Measurements from ENCODE around the gene ARAP2. TPM values are rescaled to one million over a fixed set of nuclear protein-coding genes. Genes with fewer than 3 reads are reported as not detected.

The ARAP2 gene
- total RNA-seq, 5 donors from 2014 or later (not counting 1 experiment from before 2014, with no cell fraction given) = 41.2 to 94.3 (median 61.0) TPM

GRCh38 chr4:36206012-36206411 is 38.3 kb downstream of the ARAP2 start:
- ATAC-seq (replicated peaks in 1 of 4) (no peak), DNase-seq (no peak)
- Mint-ChIP-seq H3K27ac (peak overlapping the region; percentile 6), H3K36me3 (peaks cover 53% of the 10 kb centered on the region), H3K4me3 (no peak overlapping the region), H3K9me3 (no peaks in the 10 kb centered on the region), H3K27me3 (no peaks in the 10 kb centered on the region), H3K4me1 (peaks cover 52 to 56% (median 55%) of the 10 kb centered on the region in 3 donors)
- ChIA-PET POLR2A (interaction anchor here (0.6 to 1.0 kb wide), 3 partner anchors 10 to 114 kb away, joined by 3 read pairs; no protein-coding TSS in a partner anchor), CTCF (no interaction called here)
- Histone ChIP-seq H3K9me3 (no peaks in the 10 kb centered on the region), H3K36me3 (ENCODE audit: control insufficient read depth in 2 of 2, extremely low read depth in 1 of 2, insufficient read depth in 1 of 2, low read length in 1 of 2) (peaks cover 0 to 19% of the 10 kb centered on the region in 2 donors), H3K27ac (ENCODE audit: low read length) (no peak overlapping the region), H3K4me3 (ENCODE audit: control insufficient read depth in 1 of 2, extremely low read depth in 1 of 2, low read length in 1 of 2) (no peak overlapping the region), H3K27me3 (replicated peaks in 1 of 2; ENCODE audit: control insufficient read depth in 2 of 2, extremely low read depth in 1 of 2, insufficient read depth in 2 of 2, low read length in 1 of 2) (no peaks in the 10 kb centered on the region), H3K4me1 (ENCODE audit: control insufficient read depth in 1 of 2, extremely low read depth in 1 of 2, insufficient read depth in 2 of 2, low read length in 2 of 2) (peaks cover 10 to 21% of the 10 kb centered on the region in 2 experiments)
- 100% methylated on average over 2 of the region's 3 CpGs for WGBS (ENCODE audit: insufficient coverage)

- no peaks in the 10 kb centered on the region for H3K9me3 Mint-ChIP-seq
- Histone ChIP-seq H3K4me3 (ENCODE audit: control insufficient read depth in 1 of 2, extremely low read depth in 1 of 2, low read length in 1 of 2) (no peak overlapping the region), H3K9me3 (no peaks in the 10 kb centered on the region), H3K27me3 (replicated peaks in 1 of 2; ENCODE audit: control insufficient read depth in 2 of 2, extremely low read depth in 1 of 2, insufficient read depth in 2 of 2, low read length in 1 of 2) (no peaks in the 10 kb centered on the region), H3K27ac (ENCODE audit: low read length) (no peak overlapping the region), H3K4me1 (ENCODE audit: control insufficient read depth in 1 of 2, extremely low read depth in 1 of 2, insufficient read depth in 2 of 2, low read length in 2 of 2) (peaks cover 5 to 13% of the 10 kb centered on the region in 2 experiments), H3K36me3 (ENCODE audit: control insufficient read depth in 2 of 2, extremely low read depth in 1 of 2, insufficient read depth in 1 of 2, low read length in 1 of 2) (peaks cover 4 to 19% of the 10 kb centered on the region in 2 donors)
- CTCF ChIA-PET = interaction anchor here in 1 of 2 donors (0.8 to 1.1 kb wide), 2 partner anchors 44 to 202 kb away, joined by 4 read pairs; no protein-coding TSS in a partner anchor
- no peak for ATAC-seq (replicated peaks in 1 of 4)
- peaks cover 18% of the 10 kb centered on the region for H3K36me3 Mint-ChIP-seq
- DNase-seq = no peak
- H3K4me1 Mint-ChIP-seq = peaks cover 28 to 37% (median 32%) of the 10 kb centered on the region in 3 donors
- H3K27me3 Mint-ChIP-seq = no peaks in the 10 kb centered on the region
- H3K27ac Mint-ChIP-seq = no peak overlapping the region
- 100% methylated on average over 2 of the region's 4 CpGs for WGBS (ENCODE audit: insufficient coverage)
- POLR2A ChIA-PET = interaction anchor here (0.6 to 1.1 kb wide), 2 partner anchors 15 to 182 kb away, joined by 3 read pairs; no protein-coding TSS in a partner anchor
- no peak overlapping the region for H3K4me3 Mint-ChIP-seq
Observed at GRCh38 chr4:36198861-36199260, 45.5 kb downstream of the ARAP2 start.

- CTCF ChIA-PET = interaction anchor here in 1 of 2 donors (0.8 to 1.1 kb wide), 2 partner anchors 45 to 202 kb away, joined by 4 read pairs; no protein-coding TSS in a partner anchor
- no peak overlapping the region for H3K4me3 Mint-ChIP-seq
- H3K9me3 Mint-ChIP-seq = no peaks in the 10 kb centered on the region
- H3K4me3 ChIP-seq (ENCODE audit: control insufficient read depth in 1 of 2, extremely low read depth in 1 of 2, low read length in 1 of 2) = no peak overlapping the region
- POLR2A ChIA-PET = interaction anchor here in 1 of 2 donors (0.6 to 1.1 kb wide), 2 partner anchors 16 to 201 kb away, joined by 3 read pairs; no protein-coding TSS in a partner anchor
- ATAC-seq (replicated peaks in 1 of 4) (peak in 1 of 4 experiments; percentile 24), DNase-seq (no peak)
- H3K27me3 ChIP-seq (replicated peaks in 1 of 2; ENCODE audit: control insufficient read depth in 2 of 2, extremely low read depth in 1 of 2, insufficient read depth in 2 of 2, low read length in 1 of 2) = no peaks in the 10 kb centered on the region
- H3K36me3 ChIP-seq (ENCODE audit: control insufficient read depth in 2 of 2, extremely low read depth in 1 of 2, insufficient read depth in 1 of 2, low read length in 1 of 2) = peaks cover 4 to 19% of the 10 kb centered on the region in 2 donors
- no peaks in the 10 kb centered on the region for H3K27me3 Mint-ChIP-seq
- no peak overlapping the region for H3K27ac Mint-ChIP-seq
- peaks cover 12% of the 10 kb centered on the region for H3K36me3 Mint-ChIP-seq
- peaks cover 5 to 13% of the 10 kb centered on the region in 2 experiments for H3K4me1 ChIP-seq (ENCODE audit: control insufficient read depth in 1 of 2, extremely low read depth in 1 of 2, insufficient read depth in 2 of 2, low read length in 2 of 2)
- H3K9me3 ChIP-seq = no peaks in the 10 kb centered on the region
- H3K27ac ChIP-seq (ENCODE audit: low read length) = no peak overlapping the region
- WGBS (ENCODE audit: insufficient coverage) = 99% methylated on average over 10 of the region's 10 CpGs
- peaks cover 25 to 31% (median 29%) of the 10 kb centered on the region in 3 donors for H3K4me1 Mint-ChIP-seq
Observed at GRCh38 chr4:36198068-36198808, 46.1 kb downstream of the ARAP2 start.

- 96% methylated on average over 5 of the region's 5 CpGs for WGBS (ENCODE audit: insufficient coverage)
- peak in 1 of 4 experiments; percentile 18 for ATAC-seq (replicated peaks in 1 of 4)
Observed at GRCh38 chr4:36197501-36197900, 46.8 kb downstream of the ARAP2 start.

GRCh38 chr4:36196145-36196913 is 48.0 kb downstream of the ARAP2 start:
- H3K36me3 ChIP-seq (ENCODE audit: control insufficient read depth in 2 of 2, extremely low read depth in 1 of 2, insufficient read depth in 1 of 2, low read length in 1 of 2) = peaks cover 4 to 19% of the 10 kb centered on the region in 2 donors
- no peak overlapping the region for H3K27ac ChIP-seq (ENCODE audit: low read length)
- H3K27me3 ChIP-seq (replicated peaks in 1 of 2; ENCODE audit: control insufficient read depth in 2 of 2, extremely low read depth in 1 of 2, insufficient read depth in 2 of 2, low read length in 1 of 2) = no peaks in the 10 kb centered on the region
- ChIA-PET POLR2A (no interaction called here), CTCF (interaction anchor here (0.5 to 0.7 kb wide), 2 partner anchors 32 to 47 kb away, joined by 3 to 5 read pairs; no protein-coding TSS in a partner anchor)
- no peak for ATAC-seq (replicated peaks in 1 of 4)
- no peak overlapping the region for H3K4me3 ChIP-seq (ENCODE audit: control insufficient read depth in 1 of 2, extremely low read depth in 1 of 2, low read length in 1 of 2)
- Mint-ChIP-seq H3K36me3 (peaks cover 16% of the 10 kb centered on the region), H3K9me3 (no peaks in the 10 kb centered on the region), H3K4me1 (peaks cover 30 to 35% (median 34%) of the 10 kb centered on the region in 3 donors), H3K27ac (peak overlapping the region in 1 of 2 donors; percentile 56), H3K27me3 (no peaks in the 10 kb centered on the region), H3K4me3 (no peak overlapping the region)
- peaks cover 10 to 21% of the 10 kb centered on the region in 2 experiments for H3K4me1 ChIP-seq (ENCODE audit: control insufficient read depth in 1 of 2, extremely low read depth in 1 of 2, insufficient read depth in 2 of 2, low read length in 2 of 2)
- 39% methylated on average over 4 of the region's 7 CpGs for WGBS (ENCODE audit: insufficient coverage)
- DNase-seq = no peak
- no peaks in the 10 kb centered on the region for H3K9me3 ChIP-seq

More at GRCh38 chr4:36197501-36197900, 46.8 kb downstream of the ARAP2 start:
- no peaks in the 10 kb centered on the region for H3K9me3 ChIP-seq
- peaks cover 25 to 28% (median 28%) of the 10 kb centered on the region in 3 donors for H3K4me1 Mint-ChIP-seq
- H3K27me3 ChIP-seq (replicated peaks in 1 of 2; ENCODE audit: control insufficient read depth in 2 of 2, extremely low read depth in 1 of 2, insufficient read depth in 2 of 2, low read length in 1 of 2) = no peaks in the 10 kb centered on the region
- no peak for DNase-seq
- no peak overlapping the region for H3K4me3 ChIP-seq (ENCODE audit: control insufficient read depth in 1 of 2, extremely low read depth in 1 of 2, low read length in 1 of 2)
- H3K4me3 Mint-ChIP-seq = no peak overlapping the region
- POLR2A ChIA-PET = interaction anchor here (0.6 kb wide), 2 partner anchors 67 to 202 kb away, joined by 3 read pairs; no protein-coding TSS in a partner anchor
- no peak overlapping the region for H3K27ac ChIP-seq (ENCODE audit: low read length)
- H3K4me1 ChIP-seq (ENCODE audit: control insufficient read depth in 1 of 2, extremely low read depth in 1 of 2, insufficient read depth in 2 of 2, low read length in 2 of 2) = peaks cover 5 to 16% of the 10 kb centered on the region in 2 experiments
- CTCF ChIA-PET = no interaction called here
- H3K36me3 ChIP-seq (ENCODE audit: control insufficient read depth in 2 of 2, extremely low read depth in 1 of 2, insufficient read depth in 1 of 2, low read length in 1 of 2) = peaks cover 4 to 19% of the 10 kb centered on the region in 2 donors
- H3K36me3 Mint-ChIP-seq = peaks cover 12% of the 10 kb centered on the region
- H3K27me3 Mint-ChIP-seq = no peaks in the 10 kb centered on the region
- H3K27ac Mint-ChIP-seq = no peak overlapping the region
- H3K9me3 Mint-ChIP-seq = no peaks in the 10 kb centered on the region

- Histone ChIP-seq H3K27ac (ENCODE audit: low read length) (no peak overlapping the region), H3K4me1 (ENCODE audit: control insufficient read depth in 1 of 2, extremely low read depth in 1 of 2, insufficient read depth in 2 of 2, low read length in 2 of 2) (peaks cover 19 to 32% of the 10 kb centered on the region in 2 experiments), H3K36me3 (ENCODE audit: control insufficient read depth in 2 of 2, extremely low read depth in 1 of 2, insufficient read depth in 1 of 2, low read length in 1 of 2) (peaks cover 4 to 6% of the 10 kb centered on the region in 2 donors), H3K27me3 (replicated peaks in 1 of 2; ENCODE audit: control insufficient read depth in 2 of 2, extremely low read depth in 1 of 2, insufficient read depth in 2 of 2, low read length in 1 of 2) (no peaks in the 10 kb centered on the region), H3K9me3 (no peaks in the 10 kb centered on the region), H3K4me3 (ENCODE audit: control insufficient read depth in 1 of 2, extremely low read depth in 1 of 2, low read length in 1 of 2) (no peak overlapping the region)
- no peaks in the 10 kb centered on the region for H3K9me3 Mint-ChIP-seq
- H3K36me3 Mint-ChIP-seq = peaks cover 21% of the 10 kb centered on the region
- DNase-seq (peak in 1 of 35 experiments; percentile 20), ATAC-seq (replicated peaks in 1 of 4) (no peak)
- no CpG with 5 or more reads among the region's 1 CpG for WGBS (ENCODE audit: insufficient coverage)
- peak overlapping the region in 1 of 2 donors; percentile 1 for H3K27ac Mint-ChIP-seq
- no peak overlapping the region for H3K4me3 Mint-ChIP-seq
- ChIA-PET POLR2A (interaction anchor here in 1 of 2 donors (0.7 kb wide), 1 partner anchor 13 kb away, joined by 3 read pairs; no protein-coding TSS in a partner anchor), CTCF (no interaction called here)
- H3K4me1 Mint-ChIP-seq = peaks cover 48 to 61% (median 58%) of the 10 kb centered on the region in 3 donors
- no peaks in the 10 kb centered on the region for H3K27me3 Mint-ChIP-seq
Observed at GRCh38 chr4:36192922-36193321, 51.4 kb downstream of the ARAP2 start.

Measured in T-cell (primary cell).